Measurements from ENCODE around the gene ARL17B.
"Not testable (repeated sequence)": the region's sequence is repeated elsewhere in the genome, so short reads cannot be mapped to it uniquely, and the experiment has no call there.

The ARL17B gene

DNA sequence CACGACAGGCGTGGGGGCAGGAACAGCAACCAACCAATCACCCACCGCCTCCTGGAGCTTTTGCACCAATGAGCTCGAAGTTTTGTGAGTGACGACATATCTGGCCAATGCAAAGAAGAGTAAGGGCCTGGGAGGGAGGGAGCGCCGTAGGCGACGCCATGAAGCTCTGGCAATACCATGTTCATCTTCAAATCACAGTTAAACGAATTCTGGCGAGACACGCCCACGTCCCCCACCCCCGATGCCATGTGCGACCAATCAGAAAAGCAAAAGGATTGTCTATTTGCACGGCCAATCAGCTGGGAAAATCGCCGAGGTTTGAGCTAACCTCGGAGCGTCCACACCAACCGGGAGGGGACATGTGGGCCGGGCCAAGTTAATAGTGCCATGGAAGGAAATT, at the start of gene ARL17B:
Gene ARL17B, minus strand, starts transcription at position 12 of the 400 bp plus-strand sequence. CDS start 3,369 bp downstream, outside the sequence.
- not testable (repeated sequence) for DNase-seq (ENCODE audit: insufficient read length, low spot score)
- peak; percentile 98 for FAIRE-seq

DNA sequence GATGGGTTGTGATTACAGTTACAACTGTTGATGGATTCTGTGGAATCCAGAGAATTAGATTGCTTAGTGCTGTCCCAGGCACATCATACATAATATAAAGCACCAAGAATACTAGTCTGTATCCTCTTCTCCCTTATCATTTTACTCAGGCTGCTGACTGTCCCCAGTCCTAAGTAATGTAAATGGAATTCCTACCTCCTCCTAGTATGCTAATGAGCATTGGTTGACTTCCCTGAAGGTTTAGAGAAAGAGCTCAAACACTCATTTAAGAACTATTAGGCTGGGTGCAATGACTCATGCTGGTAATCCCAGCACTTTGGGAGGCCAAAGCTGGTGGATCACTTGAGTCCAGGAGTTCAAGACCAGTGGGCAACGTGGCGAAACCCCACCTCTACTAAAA, 48.3 kb upstream of the ARL17B start:
- not testable (repeated sequence) for DNase-seq (ENCODE audit: insufficient read length, low spot score)
- peak; percentile 82 for FAIRE-seq

DNA sequence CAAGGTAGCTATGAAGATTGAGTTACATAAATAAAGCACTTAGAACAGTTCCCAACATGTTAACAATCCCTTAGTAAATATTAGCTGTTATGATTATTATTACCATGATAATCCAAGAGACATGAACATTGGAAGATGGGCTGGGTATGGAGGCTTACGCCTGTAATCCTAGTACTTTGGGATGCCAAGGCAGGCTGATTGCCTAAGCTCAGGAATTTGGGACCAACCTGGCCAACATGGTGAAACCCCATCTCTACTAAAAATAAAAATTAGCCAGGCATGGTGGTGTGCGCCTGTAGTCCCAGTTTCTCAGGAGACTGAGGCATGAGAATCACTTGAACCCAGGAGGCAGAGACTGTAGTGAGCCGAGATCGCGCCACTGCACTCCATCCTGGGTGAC, 45.6 kb upstream of the ARL17B start:
- FAIRE-seq; DNase-seq (ENCODE audit: insufficient read length, low spot score): not testable (repeated sequence)

DNA sequence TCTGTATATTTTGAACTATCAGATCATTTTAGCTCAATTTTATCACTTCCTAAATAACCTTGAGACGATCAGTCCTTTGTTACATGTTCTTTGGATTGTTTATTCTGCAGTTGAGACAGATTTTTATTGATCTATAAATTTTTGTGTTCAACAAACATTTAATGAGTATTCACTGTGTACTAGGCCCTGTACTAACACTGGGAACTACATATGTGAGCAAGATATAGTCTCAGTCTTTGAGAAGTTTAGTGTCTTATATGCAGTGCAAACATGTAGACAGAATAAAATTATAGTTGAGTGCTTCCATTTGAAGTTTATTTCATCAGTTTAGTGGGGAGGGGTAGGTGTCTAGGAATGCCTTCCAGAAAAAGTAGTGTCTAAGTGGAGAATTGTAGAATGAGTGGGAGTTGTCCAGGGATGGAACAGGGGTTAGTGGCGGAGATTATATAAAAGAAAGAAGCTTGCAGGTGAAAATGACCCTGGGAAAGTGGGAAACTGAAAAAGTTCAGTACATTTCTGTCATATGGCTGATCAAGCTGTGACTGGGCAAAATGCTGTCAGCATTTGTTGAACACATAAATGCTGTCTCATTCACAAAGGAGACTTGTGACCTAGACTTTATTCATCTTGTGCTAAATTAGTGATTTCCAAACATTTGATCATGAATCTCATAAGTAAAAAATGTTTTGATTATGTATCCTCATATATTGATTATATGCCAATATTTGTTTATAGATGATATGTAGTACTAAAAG, 39.6 kb upstream of the ARL17B start:
- not testable (repeated sequence) for DNase-seq (ENCODE audit: insufficient read length, low spot score); FAIRE-seq

DNA sequence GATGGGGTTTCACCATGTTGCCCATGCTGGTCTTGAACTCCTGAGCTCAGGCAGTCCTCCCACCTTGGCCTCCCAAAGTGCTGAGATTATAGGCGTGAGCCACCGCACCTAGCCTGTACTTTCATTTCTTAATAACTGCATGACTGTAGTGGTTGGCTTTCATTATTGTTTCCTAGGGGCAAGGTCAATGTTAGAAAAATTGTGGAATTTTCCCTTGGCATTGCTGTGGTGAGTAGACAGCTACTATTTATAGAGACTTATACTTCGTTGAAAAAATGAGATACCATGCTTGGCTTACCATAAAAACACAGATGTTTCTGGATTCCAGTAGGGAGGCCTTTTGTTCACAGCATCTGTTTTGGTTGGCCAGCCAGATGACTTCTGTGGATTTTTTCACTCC, 39.0 kb upstream of the ARL17B start:
- not testable (repeated sequence) for DNase-seq (ENCODE audit: insufficient read length, low spot score); FAIRE-seq

DNA sequence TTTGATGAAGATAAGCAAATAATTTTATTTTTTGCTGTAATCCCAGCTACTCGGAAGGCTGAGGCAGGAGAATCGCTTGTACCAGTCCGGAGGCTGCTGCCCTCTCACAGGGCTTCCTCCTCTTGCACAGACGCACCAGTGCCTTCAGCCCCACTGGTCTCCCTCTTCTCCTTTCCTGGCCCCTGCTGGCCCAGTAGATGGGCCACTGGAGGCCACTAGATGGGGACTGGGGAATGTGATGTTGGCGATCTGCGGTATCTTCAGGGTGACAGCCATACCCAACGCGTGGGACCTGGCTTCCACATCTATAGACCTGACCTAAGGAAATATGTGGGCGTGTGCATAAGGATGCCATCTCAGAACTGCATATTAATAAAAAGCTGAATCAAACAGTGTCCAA, 38.4 kb upstream of the ARL17B start:
- not testable (repeated sequence) for FAIRE-seq

DNA sequence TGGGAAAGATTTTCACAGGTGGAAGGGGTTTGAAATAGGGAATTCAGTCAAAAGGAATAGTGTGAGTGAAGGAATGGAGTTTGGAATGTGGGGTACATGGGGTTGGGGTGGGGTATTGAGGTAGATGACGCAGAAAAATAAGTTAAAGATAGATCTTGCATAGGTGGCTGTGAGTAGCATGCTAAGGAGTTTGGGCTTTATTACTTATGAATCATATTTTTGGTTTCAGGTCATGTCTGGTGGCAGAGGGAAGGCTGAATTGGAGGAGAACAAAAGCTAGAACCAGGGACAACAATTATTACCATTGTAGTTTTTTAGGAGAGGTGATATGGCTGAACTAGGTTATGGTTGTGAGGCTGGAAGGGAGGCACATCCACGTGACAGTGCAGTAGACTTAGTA, 34.7 kb upstream of the ARL17B start:
- DNase-seq (ENCODE audit: insufficient read length, low spot score); FAIRE-seq: not testable (repeated sequence)

More for the DNA sequence above, 38.4 kb upstream of the ARL17B start:
- not testable (repeated sequence) for DNase-seq (ENCODE audit: insufficient read length, low spot score)

DNA sequence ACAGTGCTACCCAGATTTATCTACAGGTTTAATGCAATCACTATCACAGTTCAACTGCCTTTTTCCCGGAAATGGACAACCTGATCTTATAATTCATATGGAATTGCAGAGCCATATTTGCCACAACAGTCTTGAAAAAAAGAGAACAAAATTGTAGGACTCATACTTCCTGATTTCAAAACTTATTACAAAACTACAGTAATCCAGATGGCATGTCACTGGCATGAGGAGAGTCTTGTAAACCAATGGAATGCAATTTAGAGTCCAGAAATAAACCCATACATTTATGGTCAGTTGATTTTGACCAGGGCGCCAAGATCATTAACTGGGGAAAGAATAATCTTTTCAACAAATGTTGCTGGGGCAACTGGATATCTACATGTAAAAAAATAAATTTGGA, 32.1 kb upstream of the ARL17B start:
- not testable (repeated sequence) for DNase-seq (ENCODE audit: insufficient read length, low spot score)
- peak; percentile 71 for FAIRE-seq

DNA sequence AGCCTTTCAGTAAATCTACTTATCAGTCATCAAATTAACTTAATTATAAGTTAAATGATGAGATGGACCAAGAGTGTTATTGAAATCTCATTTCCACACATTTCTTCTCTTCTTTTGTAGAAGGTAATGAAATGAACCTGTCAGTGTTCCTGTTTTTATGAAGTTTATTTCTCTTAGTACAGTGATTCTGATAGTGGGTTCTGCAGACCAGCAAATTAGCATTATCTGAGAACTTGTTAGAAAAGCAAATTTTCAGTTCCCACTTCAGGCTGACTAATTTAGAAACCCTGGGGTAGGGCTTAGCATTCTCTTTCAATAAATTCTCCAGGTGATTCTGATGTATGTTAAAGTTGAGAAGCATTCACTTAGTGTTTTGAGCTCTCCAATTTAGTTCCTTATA, 23.9 kb upstream of the ARL17B start:
- peak; percentile 80 for FAIRE-seq
- not testable (repeated sequence) for DNase-seq (ENCODE audit: insufficient read length, low spot score)

DNA sequence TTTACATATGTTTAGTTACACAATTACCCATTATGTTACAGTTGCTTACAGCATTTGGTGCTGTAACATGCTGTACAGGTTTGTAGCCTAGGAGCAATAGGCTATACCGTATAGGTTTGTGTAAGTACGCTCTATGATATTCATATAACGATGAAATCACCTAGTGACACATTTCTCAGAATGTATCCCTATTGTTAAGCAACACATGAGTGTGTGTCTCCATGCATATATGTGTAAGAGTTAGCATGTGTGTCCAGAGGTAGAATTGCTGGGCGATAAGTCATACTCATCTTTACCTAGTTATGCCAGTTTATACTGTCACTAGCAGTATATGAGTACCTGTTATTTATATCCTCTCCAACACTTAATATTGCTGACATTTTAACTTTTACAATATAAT, 21.6 kb upstream of the ARL17B start:
- FAIRE-seq, result peak; percentile 98
- not testable (repeated sequence) for DNase-seq (ENCODE audit: insufficient read length, low spot score)

DNA sequence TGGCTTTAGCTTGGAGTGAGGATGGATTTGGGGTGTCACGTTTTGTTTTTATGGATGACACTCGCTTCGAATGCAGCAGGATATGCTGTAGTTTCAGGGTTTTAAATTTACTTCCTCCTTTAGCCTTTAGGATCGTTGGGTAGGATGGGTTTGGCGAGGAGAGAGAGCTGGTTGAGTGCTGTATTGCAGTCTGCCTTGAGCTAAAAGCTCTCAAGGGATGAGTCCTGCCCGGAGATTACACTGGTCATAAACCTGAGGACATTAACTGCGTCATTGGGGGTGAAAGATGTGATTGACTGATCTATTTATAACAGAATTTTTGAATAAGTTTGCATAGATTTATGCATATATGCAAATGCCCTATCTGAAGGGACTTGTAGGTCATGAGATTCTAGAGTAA, 11.9 kb upstream of the ARL17B start:
- DNase-seq (ENCODE audit: insufficient read length, low spot score), result not testable (repeated sequence)
- FAIRE-seq, result peak; percentile 55

DNA sequence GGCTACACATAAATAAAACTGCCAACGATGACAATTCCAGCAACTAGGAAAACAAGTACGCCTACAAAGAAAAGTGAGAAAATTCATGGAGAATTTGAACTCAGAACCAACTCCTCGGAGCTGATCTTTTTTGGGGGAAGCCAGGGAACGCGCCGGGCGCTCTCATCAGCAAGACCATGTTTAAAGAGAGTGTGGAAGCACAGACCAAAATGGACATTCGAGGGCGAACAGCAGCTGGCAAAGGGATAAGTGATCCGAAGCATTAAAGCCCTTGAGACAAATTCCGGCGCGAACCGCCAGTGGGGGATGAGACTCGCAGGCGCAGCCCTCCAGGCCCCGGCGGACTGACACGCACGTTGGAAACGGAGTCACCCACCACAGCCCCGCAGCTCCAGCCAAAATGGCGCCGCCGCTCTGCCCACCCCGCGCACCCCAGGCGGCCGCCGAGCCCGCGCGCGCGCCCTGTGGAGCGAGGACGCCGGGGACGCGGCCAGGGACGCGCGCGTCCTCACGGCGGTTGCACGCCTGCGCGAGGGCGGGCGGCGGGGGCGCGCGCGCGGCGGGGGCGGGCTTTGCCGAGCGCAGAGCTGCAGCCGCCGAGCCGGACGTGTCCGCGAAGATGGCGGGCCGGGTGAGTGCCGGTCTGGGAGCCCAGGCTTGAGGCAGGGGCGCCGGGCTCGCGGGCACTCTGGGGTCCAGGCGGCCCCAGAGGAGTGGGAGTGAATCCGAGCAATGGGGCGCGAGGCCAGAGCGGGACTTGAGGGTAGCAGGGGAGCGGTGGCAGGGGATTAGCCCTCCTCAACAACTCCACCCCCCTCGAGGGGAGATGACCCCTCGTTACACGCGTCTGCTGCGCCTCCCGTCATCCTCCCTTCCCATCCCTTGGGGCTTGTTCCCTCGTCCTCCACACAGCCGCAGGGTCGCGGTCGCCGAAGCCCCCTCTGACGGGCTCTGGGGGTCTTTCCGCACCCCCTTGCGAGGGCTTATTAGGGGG, 11.0 kb upstream of the ARL17B start:
- not testable (repeated sequence) for DNase-seq (ENCODE audit: insufficient read length, low spot score); FAIRE-seq

DNA sequence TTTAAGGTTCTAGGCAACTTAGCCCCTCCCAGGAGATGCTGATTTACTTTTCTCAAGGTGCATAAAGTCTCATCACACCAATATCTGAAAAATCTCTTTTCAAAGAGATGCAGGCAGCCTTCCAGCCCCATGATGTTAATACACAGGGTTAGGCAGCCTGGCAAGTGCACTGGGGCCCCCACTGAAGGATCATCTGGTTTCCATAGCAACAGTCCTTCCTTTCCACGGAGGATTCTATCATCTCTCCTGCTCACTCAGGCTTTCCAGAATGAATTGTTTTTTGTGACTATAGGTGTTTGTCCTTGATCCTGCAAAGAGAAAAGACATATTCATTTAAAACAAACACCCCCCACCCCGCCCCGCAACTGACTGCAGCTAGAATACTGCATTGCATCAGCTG, 6.0 kb upstream of the ARL17B start:
- DNase-seq (ENCODE audit: insufficient read length, low spot score); FAIRE-seq: not testable (repeated sequence)

DNA sequence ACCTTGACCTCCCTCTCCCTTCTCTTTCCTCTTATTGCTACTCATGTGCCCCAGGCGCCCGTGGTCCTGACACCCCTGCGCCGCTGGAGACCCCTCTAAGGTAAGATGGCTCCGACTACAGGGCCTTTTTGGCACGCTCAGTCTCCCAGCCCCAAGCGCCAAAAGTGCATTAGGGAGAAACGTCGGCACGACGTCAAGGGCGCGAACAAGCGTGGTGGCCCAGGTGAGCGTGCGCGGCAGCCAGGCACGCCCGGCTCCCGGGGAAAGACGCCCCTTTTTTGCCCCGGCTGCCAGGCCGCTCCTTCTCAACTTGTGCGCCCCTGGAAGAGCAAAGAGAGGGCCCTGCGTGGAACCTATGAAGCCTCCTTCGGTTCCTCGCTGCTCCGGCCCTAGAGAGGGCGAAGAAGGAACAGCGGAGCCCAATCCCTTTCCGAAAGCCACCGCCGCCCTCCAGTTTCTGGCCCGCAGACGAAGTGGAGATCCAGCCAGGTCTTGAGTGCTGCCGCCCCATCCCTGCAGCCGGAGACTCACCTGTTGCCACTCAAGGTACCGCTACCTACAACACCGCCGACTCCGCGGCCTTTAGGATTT, 326 bp downstream of the ARL17B start:
- not testable (repeated sequence) for FAIRE-seq; DNase-seq (ENCODE audit: insufficient read length, low spot score)

DNA sequence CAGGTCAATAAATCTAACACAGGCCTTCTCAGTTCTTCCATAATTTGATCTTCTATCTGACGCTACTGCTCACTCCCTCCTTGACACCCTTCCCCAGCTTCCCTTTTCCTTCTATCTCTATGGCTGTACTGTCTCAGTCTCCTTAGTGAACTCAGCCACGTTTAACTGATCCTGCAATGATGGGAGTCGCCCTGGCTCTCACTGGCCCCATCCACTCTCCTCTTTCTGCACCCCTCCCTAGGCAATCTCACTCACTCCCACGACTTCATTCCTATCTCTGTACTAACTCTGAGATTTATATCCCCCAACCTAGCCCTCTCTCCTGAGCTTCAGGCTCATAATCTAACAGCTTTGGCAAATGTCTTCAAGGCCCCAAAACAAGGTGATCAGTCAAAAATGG, 7.7 kb downstream of the ARL17B start:
- not testable (repeated sequence) for FAIRE-seq; DNase-seq (ENCODE audit: insufficient read length, low spot score)

DNA sequence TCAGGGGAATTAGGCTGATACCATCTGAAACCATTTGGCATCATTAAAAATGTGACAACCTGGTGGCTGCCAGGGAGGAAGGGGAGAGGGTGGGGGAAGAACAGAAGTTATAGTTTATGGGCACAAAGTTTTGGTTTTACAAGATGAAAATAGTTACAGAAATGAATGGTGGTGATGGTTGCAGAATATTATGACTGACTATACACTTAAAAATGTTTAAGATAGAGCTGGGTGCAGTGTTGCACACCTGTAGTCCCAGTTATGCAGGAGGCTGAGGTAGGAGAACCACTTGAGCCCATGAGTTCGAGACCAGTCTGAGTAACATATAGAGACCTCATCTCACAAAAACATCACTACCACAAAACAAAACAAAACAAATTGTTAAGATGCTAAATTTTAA, 12.5 kb downstream of the ARL17B start:
- FAIRE-seq, result peak; percentile 15
- DNase-seq (ENCODE audit: insufficient read length, low spot score), result not testable (repeated sequence)

DNA sequence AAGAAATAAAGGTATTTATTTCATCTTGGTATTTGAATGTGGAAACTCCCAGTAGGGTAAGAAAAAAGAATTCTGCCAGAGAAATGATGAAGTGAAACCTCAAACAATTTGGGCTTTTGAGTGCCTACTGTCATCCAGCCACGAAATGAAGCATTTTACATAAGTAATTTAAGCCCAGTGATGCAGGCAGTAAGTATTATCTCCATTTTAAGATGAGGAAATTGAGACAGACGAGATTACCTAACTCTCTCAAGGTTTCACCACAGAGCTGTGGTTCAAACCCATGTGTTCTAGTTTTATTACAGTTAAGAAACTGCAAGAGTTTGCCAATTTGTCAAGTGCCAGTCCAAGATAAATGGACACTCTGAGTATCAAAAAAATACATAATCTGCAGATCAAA, 13.2 kb downstream of the ARL17B start:
- peak; percentile 75 for FAIRE-seq

DNA sequence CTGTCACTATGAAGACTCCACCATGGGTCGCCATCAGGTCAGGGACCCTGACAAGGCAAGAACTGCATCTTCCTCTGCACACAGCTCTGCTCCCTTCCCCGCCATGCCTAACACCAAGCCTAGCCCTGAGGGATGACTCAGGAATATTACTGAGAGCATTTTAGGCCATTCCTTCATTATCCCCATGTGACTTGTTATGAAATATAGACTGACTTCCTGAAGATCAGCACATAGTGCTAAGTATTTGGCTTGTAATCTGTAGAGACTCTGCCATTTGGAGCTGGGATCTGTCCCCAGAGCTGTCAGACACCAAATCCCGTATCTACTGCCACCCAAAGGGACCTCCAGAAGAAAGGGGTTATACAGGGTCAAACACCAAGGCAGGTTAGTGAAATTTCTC, 19.4 kb downstream of the ARL17B start:
- DNase-seq (ENCODE audit: insufficient read length, low spot score); FAIRE-seq: not testable (repeated sequence)

More for the DNA sequence above, 13.2 kb downstream of the ARL17B start:
- not testable (repeated sequence) for DNase-seq (ENCODE audit: insufficient read length, low spot score)

DNA sequence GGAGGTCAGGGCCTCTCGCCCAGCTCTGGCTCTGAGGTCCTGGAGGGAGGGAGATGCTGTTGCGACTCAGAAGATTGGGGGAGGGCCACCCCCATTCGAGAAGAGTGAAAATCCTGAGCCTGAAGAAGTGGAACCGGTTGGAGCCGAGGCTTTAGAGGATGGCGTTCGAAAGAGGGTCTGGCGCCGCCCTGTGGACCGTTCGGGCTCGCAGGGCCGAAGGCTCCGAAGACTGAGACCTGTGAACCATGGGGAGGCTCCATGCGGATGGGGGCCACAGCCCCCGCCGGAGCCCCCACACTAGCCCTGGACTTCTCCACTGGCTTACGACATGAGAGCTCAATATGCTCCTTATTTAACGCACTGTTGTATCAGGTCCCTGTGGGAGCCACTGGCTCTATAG, 20.3 kb downstream of the ARL17B start:
- not testable (repeated sequence) for DNase-seq (ENCODE audit: insufficient read length, low spot score); FAIRE-seq

DNA sequence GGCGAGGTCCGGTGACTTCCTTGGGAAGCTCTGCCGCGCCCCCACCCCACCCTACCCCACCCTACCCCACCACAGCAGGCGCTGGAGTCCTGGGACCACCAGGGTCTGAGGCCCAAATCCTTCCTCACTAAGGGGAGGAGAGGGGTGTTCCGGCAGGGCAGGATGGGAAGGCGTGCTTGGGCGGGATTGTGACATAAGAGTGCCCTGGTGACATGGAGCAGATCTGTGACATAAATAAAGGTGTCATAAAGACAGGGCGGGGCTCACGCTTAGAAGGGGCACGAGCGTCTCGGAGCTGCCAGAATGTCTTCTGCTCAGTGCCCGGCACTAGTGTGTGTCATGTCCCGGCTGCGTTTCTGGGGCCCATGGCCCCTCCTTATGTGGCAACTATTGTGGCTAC, 66.7 kb downstream of the ARL17B start, which contains the start of gene LRRC37A:
Gene LRRC37A, plus strand, starts transcription at position 301 of the 400 bp plus-strand sequence. Its CDS starts 3 bp downstream, at position 304.
- not testable (repeated sequence) for FAIRE-seq; DNase-seq (ENCODE audit: insufficient read length, low spot score)

Measured in H54 (cell line).